ENCODE measurements around the gene RTTN. TPM values are rescaled to one million over a fixed set of nuclear protein-coding genes. Genes with fewer than 3 reads are reported as not detected.

Gene RTTN
- total RNA-seq, 2 donors from 2014 or later, result 23.9 to 26.7 TPM

DNA sequence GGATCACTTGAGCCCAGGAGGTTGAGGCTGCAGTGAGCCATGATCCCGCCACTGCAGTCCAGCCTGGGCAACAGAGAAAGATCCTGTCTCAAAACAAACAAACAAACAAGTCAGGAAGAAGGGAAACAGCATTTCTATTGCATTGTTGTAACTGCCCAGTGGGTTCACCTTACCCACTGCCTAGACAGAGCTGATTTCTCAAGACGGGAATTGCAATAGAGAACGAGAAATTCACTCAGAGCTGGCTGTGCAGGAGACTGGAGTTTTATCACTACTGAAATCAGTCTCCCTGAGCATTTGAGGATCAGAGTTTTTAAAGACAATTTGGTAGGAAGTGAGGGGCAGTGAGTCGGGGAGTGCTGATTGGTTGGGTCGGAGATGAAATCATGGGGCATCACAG lies 24.2 kb upstream of the RTTN start:
- Mint-ChIP-seq H3K4me1 (no peaks in the 10 kb centered on the region), H3K4me3 (no peak overlapping the region), H3K36me3 (ENCODE audit: low read depth) (no peaks in the 10 kb centered on the region), H3K27ac (no peak overlapping the region), H3K27me3 (peaks cover 35% of the 10 kb centered on the region)
- ATAC-seq (no peak), DNase-seq (no peak)
- no peaks in the 10 kb centered on the region for H3K9me3 ChIP-seq (ENCODE audit: control insufficient read depth, low read length, poor library complexity, severe bottlenecking)

DNA sequence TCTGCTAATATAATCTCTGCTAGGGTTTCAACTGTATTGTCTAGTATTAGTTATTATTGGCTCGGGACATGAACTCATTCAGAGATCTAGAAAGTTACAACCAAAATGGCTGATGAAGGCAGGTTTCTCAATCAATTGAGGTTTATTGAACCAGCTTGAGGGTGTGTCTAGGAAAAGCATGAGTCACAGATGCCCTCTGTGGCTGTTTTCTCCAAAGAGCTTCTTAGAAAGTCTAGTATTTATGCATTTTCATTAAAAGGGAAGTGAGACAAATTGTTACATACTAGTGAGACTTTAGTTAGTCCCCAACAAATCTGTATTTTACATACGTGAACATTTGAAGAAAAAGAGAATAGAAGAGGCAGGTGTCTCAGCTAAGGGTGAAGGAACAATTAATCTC lies 23.0 kb upstream of the RTTN start:
- Mint-ChIP-seq H3K4me1 (no peaks in the 10 kb centered on the region), H3K27me3 (peaks cover 35% of the 10 kb centered on the region), H3K36me3 (ENCODE audit: low read depth) (no peaks in the 10 kb centered on the region), H3K4me3 (no peak overlapping the region), H3K27ac (no peak overlapping the region)
- no peak for ATAC-seq
- DNase-seq, result no peak
- no peaks in the 10 kb centered on the region for H3K9me3 ChIP-seq (ENCODE audit: control insufficient read depth, low read length, poor library complexity, severe bottlenecking)

DNA sequence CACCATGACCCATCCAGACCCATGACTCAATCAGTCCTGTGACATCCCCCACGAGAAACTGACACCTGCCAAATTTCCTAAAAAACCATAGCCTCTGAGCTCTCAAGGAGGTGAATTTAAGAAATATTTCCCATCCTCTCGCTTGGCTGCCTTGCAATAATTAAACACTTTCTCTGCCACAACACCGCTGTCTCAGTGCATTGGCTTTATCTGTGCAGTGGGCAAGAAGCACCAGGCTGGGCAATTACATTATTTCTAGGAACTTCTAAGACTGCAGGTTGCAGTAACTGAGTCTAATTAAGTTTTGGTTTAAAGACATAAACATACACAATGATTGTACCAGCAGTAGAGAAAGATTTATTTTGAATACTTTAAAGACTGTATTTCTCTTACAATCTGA lies 22.0 kb upstream of the RTTN start:
- H3K9me3 ChIP-seq (ENCODE audit: control insufficient read depth, low read length, poor library complexity, severe bottlenecking), result no peaks in the 10 kb centered on the region
- DNase-seq, result no peak
- Mint-ChIP-seq H3K27ac (no peak overlapping the region), H3K27me3 (peaks cover 36% of the 10 kb centered on the region), H3K36me3 (ENCODE audit: low read depth) (no peaks in the 10 kb centered on the region), H3K4me1 (no peaks in the 10 kb centered on the region), H3K4me3 (no peak overlapping the region)
- ATAC-seq, result no peak

DNA sequence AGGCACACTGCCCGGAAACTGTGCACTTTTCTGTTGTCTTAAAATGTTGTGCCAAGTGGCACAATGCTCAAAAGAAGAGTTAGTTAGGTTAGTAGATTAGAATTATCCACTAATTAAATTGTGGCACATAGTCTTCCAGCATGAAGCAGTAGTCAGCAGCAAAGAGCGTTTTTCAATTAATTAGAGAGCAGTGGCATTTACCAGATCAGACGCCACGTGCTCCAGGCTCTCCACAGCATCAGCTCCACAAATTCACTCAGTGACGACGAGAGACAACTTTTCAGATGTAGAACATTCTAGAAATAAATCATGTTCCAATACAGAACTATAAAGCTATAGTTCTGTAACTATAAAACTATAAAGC lies 16.4 kb upstream of the RTTN start:
- Mint-ChIP-seq H3K4me3 (no peak overlapping the region), H3K27me3 (peaks cover 61% of the 10 kb centered on the region), H3K27ac (no peak overlapping the region), H3K4me1 (peaks cover 3% of the 10 kb centered on the region), H3K36me3 (ENCODE audit: low read depth) (no peaks in the 10 kb centered on the region)
- ATAC-seq, result no peak
- no peaks in the 10 kb centered on the region for H3K9me3 ChIP-seq (ENCODE audit: control insufficient read depth, low read length, poor library complexity, severe bottlenecking)
- DNase-seq, result no peak

GRCh38 chr18:70221156-70221914 lies 15.8 kb upstream of the RTTN start:
- H3K27me3 Mint-ChIP-seq, result peaks cover 67% of the 10 kb centered on the region
- H3K36me3 Mint-ChIP-seq (ENCODE audit: low read depth), result peaks cover 2% of the 10 kb centered on the region
- ATAC-seq (no peak), DNase-seq (no peak)
- no peak overlapping the region for H3K27ac Mint-ChIP-seq
- H3K9me3 ChIP-seq (ENCODE audit: control insufficient read depth, low read length, poor library complexity, severe bottlenecking), result no peaks in the 10 kb centered on the region
- peaks cover 3% of the 10 kb centered on the region for H3K4me1 Mint-ChIP-seq
- no peak overlapping the region for H3K4me3 Mint-ChIP-seq

- Mint-ChIP-seq H3K36me3 (ENCODE audit: low read depth) (peaks cover 2% of the 10 kb centered on the region), H3K4me1 (peaks cover 3% of the 10 kb centered on the region), H3K27me3 (peaks cover 74% of the 10 kb centered on the region), H3K27ac (no peak overlapping the region), H3K4me3 (no peak overlapping the region)
- DNase-seq (no peak), ATAC-seq (no peak)
- H3K9me3 ChIP-seq (ENCODE audit: control insufficient read depth, low read length, poor library complexity, severe bottlenecking), result no peaks in the 10 kb centered on the region
Measured at GRCh38 chr18:70220628-70221027, 15.1 kb upstream of the RTTN start.

- Mint-ChIP-seq H3K4me1 (peaks cover 3% of the 10 kb centered on the region), H3K4me3 (no peak overlapping the region), H3K27ac (no peak overlapping the region), H3K36me3 (ENCODE audit: low read depth) (peaks cover 2% of the 10 kb centered on the region), H3K27me3 (peaks cover 80% of the 10 kb centered on the region)
- DNase-seq (no peak), ATAC-seq (no peak)
- no peaks in the 10 kb centered on the region for H3K9me3 ChIP-seq (ENCODE audit: control insufficient read depth, low read length, poor library complexity, severe bottlenecking)
Measured at GRCh38 chr18:70219688-70220087, 14.2 kb upstream of the RTTN start.

GRCh38 chr18:70216788-70217187 lies 11.3 kb upstream of the RTTN start:
- Mint-ChIP-seq H3K36me3 (ENCODE audit: low read depth) (peaks cover 4% of the 10 kb centered on the region), H3K27me3 (peaks cover 82% of the 10 kb centered on the region), H3K4me3 (no peak overlapping the region), H3K4me1 (peaks cover 3% of the 10 kb centered on the region), H3K27ac (no peak overlapping the region)
- DNase-seq (no peak), ATAC-seq (no peak)
- H3K9me3 ChIP-seq (ENCODE audit: control insufficient read depth, low read length, poor library complexity, severe bottlenecking), result no peaks in the 10 kb centered on the region

GRCh38 chr18:70207181-70207580 lies 1.7 kb upstream of the RTTN start:
- peaks cover 4% of the 10 kb centered on the region for H3K27me3 Mint-ChIP-seq
- H3K4me1 Mint-ChIP-seq, result peaks cover 12% of the 10 kb centered on the region
- no peaks in the 10 kb centered on the region for H3K36me3 Mint-ChIP-seq (ENCODE audit: low read depth)
- H3K4me3 Mint-ChIP-seq, result peak overlapping the region; percentile 37
- no peak overlapping the region for H3K27ac Mint-ChIP-seq
- H3K9me3 ChIP-seq (ENCODE audit: control insufficient read depth, low read length, poor library complexity, severe bottlenecking), result no peaks in the 10 kb centered on the region
- ATAC-seq, result no peak
- no peak for DNase-seq

DNA sequence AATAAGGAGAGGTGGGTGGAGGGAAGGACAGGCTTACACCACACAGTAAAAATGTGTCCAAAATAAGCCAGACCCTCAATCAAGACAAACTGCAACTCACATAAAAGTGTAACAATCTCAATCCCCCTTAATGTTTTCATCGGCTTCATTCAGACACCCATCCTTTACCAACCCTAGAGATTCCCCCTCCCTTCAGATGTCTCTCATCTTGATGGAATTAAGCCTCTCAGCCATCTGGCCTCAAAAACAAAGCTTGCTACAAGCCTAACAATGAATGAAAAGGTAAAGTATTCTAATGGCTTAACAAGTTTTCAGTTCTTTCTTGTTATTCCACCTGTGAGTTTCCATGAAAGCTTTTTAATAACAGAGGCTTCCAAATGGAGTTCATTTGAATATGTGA lies 5.2 kb downstream of the RTTN start:
- H3K9me3 ChIP-seq (ENCODE audit: control insufficient read depth, low read length, poor library complexity, severe bottlenecking), result no peaks in the 10 kb centered on the region
- Mint-ChIP-seq H3K27me3 (no peaks in the 10 kb centered on the region), H3K36me3 (ENCODE audit: low read depth) (peaks cover 7% of the 10 kb centered on the region), H3K27ac (no peak overlapping the region), H3K4me3 (no peak overlapping the region), H3K4me1 (peaks cover 16% of the 10 kb centered on the region)
- ATAC-seq (no peak), DNase-seq (no peak)

DNA sequence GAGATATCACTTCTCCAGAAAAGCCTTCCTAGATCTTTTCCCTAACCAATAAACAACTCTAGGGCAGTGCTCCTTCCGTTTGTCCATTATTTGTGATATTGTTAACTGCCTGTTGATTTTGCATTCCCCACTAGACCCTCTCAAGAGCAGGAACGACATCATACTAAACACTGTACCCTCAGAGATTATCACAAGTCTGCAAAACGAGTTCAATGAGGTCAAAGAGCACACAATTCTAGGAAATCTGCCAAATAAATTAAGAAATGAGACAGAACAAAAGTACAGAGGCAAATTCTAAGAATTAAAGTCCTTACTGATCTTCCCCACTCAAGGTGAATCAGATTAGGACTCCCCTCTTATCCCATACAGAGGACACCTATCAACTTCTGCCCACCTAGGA lies 7.6 kb downstream of the RTTN start:
- no peaks in the 10 kb centered on the region for H3K27me3 Mint-ChIP-seq
- no peak overlapping the region for H3K4me3 Mint-ChIP-seq
- H3K36me3 Mint-ChIP-seq (ENCODE audit: low read depth), result peaks cover 7% of the 10 kb centered on the region
- DNase-seq (no peak), ATAC-seq (no peak)
- no peak overlapping the region for H3K27ac Mint-ChIP-seq
- no peaks in the 10 kb centered on the region for H3K9me3 ChIP-seq (ENCODE audit: control insufficient read depth, low read length, poor library complexity, severe bottlenecking)
- peaks cover 15% of the 10 kb centered on the region for H3K4me1 Mint-ChIP-seq

GRCh38 chr18:70197026-70197425 lies 8.5 kb downstream of the RTTN start:
- peaks cover 13% of the 10 kb centered on the region for H3K4me1 Mint-ChIP-seq
- H3K4me3 Mint-ChIP-seq, result no peak overlapping the region
- DNase-seq (no peak), ATAC-seq (no peak)
- H3K9me3 ChIP-seq (ENCODE audit: control insufficient read depth, low read length, poor library complexity, severe bottlenecking), result no peaks in the 10 kb centered on the region
- H3K36me3 Mint-ChIP-seq (ENCODE audit: low read depth), result peaks cover 7% of the 10 kb centered on the region
- H3K27ac Mint-ChIP-seq, result no peak overlapping the region
- H3K27me3 Mint-ChIP-seq, result no peaks in the 10 kb centered on the region

DNA sequence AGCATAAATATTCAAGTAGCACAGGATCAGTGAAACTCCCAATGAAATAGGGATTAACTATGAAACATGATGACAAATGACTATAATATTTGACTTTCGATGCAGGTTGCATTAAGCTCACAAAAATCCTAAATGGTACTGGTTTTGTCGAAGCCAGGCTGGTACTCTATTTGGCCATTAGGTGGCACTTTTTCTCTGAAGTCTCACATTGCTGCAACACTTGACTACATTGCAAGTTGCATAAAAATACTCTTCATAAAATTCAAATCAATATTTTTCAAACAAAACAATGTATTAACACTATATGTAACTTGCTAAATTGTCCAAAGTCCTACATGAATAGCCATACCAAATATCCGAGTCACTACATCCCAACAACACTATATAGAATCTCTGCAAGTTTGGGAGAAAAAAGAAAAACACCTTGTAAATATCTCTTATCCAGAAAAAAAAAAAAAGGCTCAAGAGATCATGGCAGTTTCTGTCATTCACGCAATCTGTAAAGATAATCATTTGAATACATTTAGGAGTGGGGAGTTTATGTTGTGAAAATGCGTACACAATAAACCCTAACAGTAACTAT lies 9.5 kb downstream of the RTTN start:
- ATAC-seq, result peak; percentile 57
- H3K27ac Mint-ChIP-seq, result no peak overlapping the region
- H3K4me3 Mint-ChIP-seq, result no peak overlapping the region
- no peak for DNase-seq
- H3K4me1 Mint-ChIP-seq, result peaks cover 13% of the 10 kb centered on the region
- H3K27me3 Mint-ChIP-seq, result no peaks in the 10 kb centered on the region
- peaks cover 7% of the 10 kb centered on the region for H3K36me3 Mint-ChIP-seq (ENCODE audit: low read depth)
- H3K9me3 ChIP-seq (ENCODE audit: control insufficient read depth, low read length, poor library complexity, severe bottlenecking), result no peaks in the 10 kb centered on the region

DNA sequence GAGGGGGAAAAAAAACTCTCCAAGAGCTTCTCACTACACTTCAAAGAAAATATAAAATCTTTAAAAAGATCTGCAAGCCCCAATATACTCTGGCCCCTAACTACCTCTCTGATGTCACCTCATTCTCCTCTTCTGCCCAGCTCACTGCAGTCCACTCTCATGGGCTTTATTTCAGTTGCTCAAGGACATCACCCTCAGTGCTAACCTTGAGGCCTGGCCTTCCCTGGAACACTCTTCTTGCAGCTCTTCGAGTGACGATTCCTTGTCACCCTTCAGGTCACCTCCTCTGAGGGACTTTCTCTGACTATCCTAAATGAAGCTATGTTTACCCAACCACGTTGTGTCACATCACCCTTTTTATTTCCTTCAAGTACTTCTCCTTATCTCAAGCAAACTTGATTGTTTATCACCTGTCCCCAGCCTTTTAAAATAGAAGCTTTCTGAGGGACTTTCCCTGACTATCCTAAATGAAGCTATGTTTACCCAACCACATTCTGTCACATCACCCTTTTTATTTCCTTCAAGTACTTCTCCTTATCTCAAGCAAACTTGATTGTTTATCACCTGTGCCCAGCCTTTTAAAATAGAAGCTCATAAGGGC lies 10.4 kb downstream of the RTTN start:
- Mint-ChIP-seq H3K4me3 (peak overlapping the region; percentile 33), H3K4me1 (peaks cover 13% of the 10 kb centered on the region), H3K36me3 (ENCODE audit: low read depth) (peaks cover 7% of the 10 kb centered on the region), H3K27ac (no peak overlapping the region), H3K27me3 (no peaks in the 10 kb centered on the region)
- DNase-seq (no peak), ATAC-seq (peak; percentile 40)
- no peaks in the 10 kb centered on the region for H3K9me3 ChIP-seq (ENCODE audit: control insufficient read depth, low read length, poor library complexity, severe bottlenecking)

All from T-helper 17 cell (primary cell).